BJ (cell line): ENCODE measurements around the gene COL16A1. TPM values are rescaled to one million over a fixed set of nuclear protein-coding genes. Genes with fewer than 3 reads are reported as not detected.

Experiments
- CTCF ChIA-PET: fragments of 350-600 bp; formaldehyde crosslinking; extraction: SDS; loops from one replicate; lab custom pipeline; 2021; ENCODE audit warnings: antibody characterized with exemption, inconsistent platforms; lab: Yijun Ruan, JAX
- POLR2A ChIA-PET: fragments of 300-600 bp; sonication (Branson Sonifier 250); formaldehyde crosslinking; extraction: SDS; loops from one replicate; lab custom pipeline; 2021; ENCODE audit warnings: antibody characterized with exemption; lab: Charles Lee
- DNase-seq: peaks from one replicate; pipeline ENCODE4 v3.0.0-alpha.2; 2011; ENCODE audit warnings: low read depth
- H3K27me3 ChIP-seq: 2 replicates; pipeline ENCODE4 v1.6.0; 2011; ENCODE audit warnings: low read length; ENCODE audit not compliant: control insufficient read depth, insufficient read depth
- H3K36me3 ChIP-seq: 2 replicates; pipeline ENCODE4 v1.5.1; 2011; ENCODE audit warnings: low read length; ENCODE audit not compliant: control insufficient read depth, insufficient read depth
- H3K4me3 ChIP-seq: 2 replicates; pipeline ENCODE4 v1.5.1; 2011; ENCODE audit warnings: low read depth, mild to moderate bottlenecking, control low read depth, low read length
- polyA plus RNA-seq: library from polyadenylated mRNA; depleted of rRNA; stranded (reverse); fragments of >200 nt; gene quantifications from 2 replicates; pipeline ENCODE4 v1.2.3, GENCODE V29; 2011
- TF ChIP-seq, protein P1 (sequence below): IDR thresholded peaks from 2 replicates; pipeline ENCODE4 v1.5.1; 2011; ENCODE audit warnings: low read depth, mild to moderate bottlenecking, control low read depth, inconsistent platforms, low read length, moderate library complexity; ENCODE audit not compliant: insufficient read depth

Gene COL16A1
- polyA plus RNA-seq, 1 experiment: 123 TPM

DNA sequence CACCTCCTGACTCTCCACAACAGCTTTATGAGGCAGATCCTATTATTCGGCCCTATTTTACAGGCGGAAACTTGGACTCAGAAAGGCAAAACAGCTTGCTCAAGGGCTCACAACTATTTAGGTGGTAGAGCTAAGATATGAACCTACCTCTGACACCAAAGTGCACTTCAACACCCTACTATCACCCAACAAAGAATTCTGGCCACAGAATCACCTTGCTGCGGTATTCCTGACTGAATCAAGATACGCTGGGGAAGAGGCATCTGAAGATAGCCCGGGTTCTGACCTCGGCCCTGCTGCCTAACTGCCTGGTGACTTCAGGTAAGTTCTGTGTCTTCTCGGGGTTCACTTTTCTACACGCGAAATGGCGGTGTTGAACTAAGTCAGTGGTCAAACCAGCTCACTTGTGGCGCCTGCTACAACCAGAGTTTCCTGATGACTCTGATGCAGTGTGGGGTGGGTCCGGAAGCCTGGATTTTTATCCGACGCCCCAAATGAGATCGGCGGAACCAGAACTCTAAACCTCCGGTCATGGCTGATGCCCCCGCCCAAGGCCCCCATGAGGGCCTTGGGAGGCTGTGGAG lies 59.7 kb downstream of the COL16A1 start:
- Histone ChIP-seq H3K36me3 (no peaks in the 10 kb centered on the region), H3K27me3 (no peaks in the 10 kb centered on the region), H3K4me3 (peak overlapping the region; percentile 93)
- no peak for DNase-seq
- CTCF ChIA-PET: interaction anchor here (1.2 to 1.7 kb wide), 3 partner anchors 17 to 145 kb away, joined by 3 to 8 read pairs (median 4); no protein-coding TSS in a partner anchor
- POLR2A ChIA-PET: no interaction called here
- TF ChIP-seq, protein P1, sequence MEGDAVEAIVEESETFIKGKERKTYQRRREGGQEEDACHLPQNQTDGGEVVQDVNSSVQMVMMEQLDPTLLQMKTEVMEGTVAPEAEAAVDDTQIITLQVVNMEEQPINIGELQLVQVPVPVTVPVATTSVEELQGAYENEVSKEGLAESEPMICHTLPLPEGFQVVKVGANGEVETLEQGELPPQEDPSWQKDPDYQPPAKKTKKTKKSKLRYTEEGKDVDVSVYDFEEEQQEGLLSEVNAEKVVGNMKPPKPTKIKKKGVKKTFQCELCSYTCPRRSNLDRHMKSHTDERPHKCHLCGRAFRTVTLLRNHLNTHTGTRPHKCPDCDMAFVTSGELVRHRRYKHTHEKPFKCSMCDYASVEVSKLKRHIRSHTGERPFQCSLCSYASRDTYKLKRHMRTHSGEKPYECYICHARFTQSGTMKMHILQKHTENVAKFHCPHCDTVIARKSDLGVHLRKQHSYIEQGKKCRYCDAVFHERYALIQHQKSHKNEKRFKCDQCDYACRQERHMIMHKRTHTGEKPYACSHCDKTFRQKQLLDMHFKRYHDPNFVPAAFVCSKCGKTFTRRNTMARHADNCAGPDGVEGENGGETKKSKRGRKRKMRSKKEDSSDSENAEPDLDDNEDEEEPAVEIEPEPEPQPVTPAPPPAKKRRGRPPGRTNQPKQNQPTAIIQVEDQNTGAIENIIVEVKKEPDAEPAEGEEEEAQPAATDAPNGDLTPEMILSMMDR: no peak

DNA sequence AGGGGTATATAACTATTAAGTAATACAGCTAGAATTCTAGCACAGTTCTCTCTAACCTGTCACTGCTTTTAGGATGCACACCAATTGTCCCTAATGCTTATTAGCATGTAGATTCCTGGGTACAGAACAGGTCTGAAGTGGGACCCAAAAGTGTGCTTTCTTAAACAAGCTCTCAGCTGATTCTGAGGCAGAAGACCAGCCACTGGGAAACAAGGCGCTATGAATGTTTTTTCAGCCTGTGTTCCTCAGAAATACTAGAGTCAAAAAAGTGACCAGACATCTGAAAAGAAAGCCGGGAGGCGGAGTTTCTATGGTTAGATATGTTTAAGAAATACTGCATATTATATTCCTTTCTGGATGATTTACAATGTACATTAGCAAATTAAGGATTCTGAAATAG lies 60.9 kb downstream of the COL16A1 start:
- POLR2A ChIA-PET: no interaction called here
- DNase-seq: no peak
- CTCF ChIA-PET: interaction anchor here (0.7 to 0.8 kb wide), 2 partner anchors 73 to 98 kb away, joined by 3 read pairs; no protein-coding TSS in a partner anchor
- TF ChIP-seq, protein P1: no peak
- Histone ChIP-seq H3K27me3 (no peaks in the 10 kb centered on the region), H3K4me3 (no peak overlapping the region), H3K36me3 (no peaks in the 10 kb centered on the region)

DNA sequence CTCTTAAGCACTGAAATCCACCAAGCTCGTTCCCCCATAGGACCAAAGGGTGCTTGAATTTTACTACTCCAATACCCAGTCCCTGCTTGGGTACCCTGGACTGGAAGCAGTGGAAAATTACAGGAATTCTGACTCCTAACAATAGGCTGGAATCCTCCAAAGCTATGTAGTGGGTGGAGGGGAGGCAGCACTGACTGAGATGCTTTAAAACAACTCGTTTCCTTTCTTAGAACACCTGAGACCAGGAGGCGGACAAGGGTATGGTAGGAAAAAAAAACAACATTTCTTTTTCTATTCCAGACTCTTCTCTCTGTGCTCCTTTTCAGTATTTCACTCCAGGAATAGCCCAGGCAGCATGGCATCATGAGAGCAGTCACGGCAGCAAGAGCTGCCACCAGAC lies 61.5 kb downstream of the COL16A1 start:
- ChIA-PET CTCF (interaction anchor here (0.7 kb wide), 1 partner anchor 73 kb away, joined by 3 read pairs; no protein-coding TSS in a partner anchor), POLR2A (interaction anchor here (0.7 kb wide), 1 partner anchor 206 kb away, joined by 4 read pairs; no protein-coding TSS in a partner anchor)
- H3K4me3 ChIP-seq: no peak overlapping the region
- no peak for DNase-seq
- H3K36me3 ChIP-seq: no peaks in the 10 kb centered on the region
- H3K27me3 ChIP-seq: no peaks in the 10 kb centered on the region
- TF ChIP-seq, protein P1: no peak

DNA sequence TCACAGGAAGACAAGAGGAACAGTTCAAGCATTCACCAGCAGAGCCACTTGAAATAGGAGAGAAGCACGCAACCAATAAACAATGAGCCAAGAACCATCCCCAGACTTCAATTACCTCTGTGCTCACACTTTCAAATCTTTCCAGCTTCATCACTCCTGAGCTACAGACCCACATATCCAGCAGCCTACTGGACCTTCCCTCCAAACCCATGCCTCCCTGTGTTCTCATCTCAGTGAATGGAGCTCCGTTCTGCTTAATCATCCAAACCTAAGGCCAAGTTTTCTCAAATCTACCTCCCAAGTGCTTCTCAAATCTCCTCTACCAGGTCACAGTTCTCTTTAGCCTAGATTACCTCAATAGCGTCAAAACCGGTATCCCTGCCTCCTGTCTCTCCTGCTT lies 62.9 kb downstream of the COL16A1 start:
- no peak for DNase-seq
- ChIA-PET CTCF (interaction anchor here (1.0 to 1.6 kb wide), 2 partner anchors 75 to 148 kb away, joined by 4 to 5 read pairs; no protein-coding TSS in a partner anchor), POLR2A (no interaction called here)
- no peaks in the 10 kb centered on the region for H3K27me3 ChIP-seq
- H3K36me3 ChIP-seq: no peaks in the 10 kb centered on the region
- no peak overlapping the region for H3K4me3 ChIP-seq
- TF ChIP-seq, protein P1: no peak

DNA sequence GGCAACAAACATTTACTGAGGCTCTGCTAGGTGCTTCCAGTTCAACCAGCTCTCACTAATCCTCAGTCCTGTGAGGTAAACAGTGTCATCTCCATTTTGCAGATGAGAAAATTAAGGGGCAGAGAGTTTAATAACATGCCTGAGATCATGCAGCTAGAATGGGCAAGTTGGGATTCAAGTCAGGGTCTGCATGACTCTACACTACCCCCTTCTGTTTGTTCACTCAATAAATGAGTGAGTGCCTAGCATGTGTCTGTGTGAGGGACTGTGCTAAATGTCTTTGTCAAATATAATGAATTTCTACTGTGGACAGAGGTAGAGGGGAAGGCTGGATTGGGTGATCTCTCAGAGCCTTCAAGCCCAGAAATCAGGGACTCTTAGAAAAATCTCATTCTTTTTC lies 63.6 kb downstream of the COL16A1 start:
- Histone ChIP-seq H3K4me3 (no peak overlapping the region), H3K27me3 (no peaks in the 10 kb centered on the region), H3K36me3 (0 out of 2 replicates have a peak, but pooled peaks cover 1% of the 10 kb centered on the region)
- CTCF ChIA-PET: interaction anchor here (0.6 to 1.6 kb wide), 5 partner anchors 11 to 149 kb away, joined by 3 to 6 read pairs (median 4); no protein-coding TSS in a partner anchor
- POLR2A ChIA-PET: no interaction called here
- no peak for DNase-seq
- TF ChIP-seq, protein P1: no peak
